Hematopoietic multipotent progenitor cell (in vitro differentiated cells): Measurements from ENCODE around the gene LRTM2. TPM values are rescaled to one million over a fixed set of nuclear protein-coding genes. Genes with fewer than 3 reads are reported as not detected.
A peak's percentile ranks its signal among the peaks of the same experiment; 100 is the strongest.

Experiments
- DNase-seq, 3 donors: peaks; one replicate each; pipeline ENCODE4 v3.0.0-alpha.2; 2011 to 2015; ENCODE audit warnings: low read depth in 2 of 3, low spot score in 2 of 3
- total RNA-seq: library from RNA; depleted of rRNA; stranded (reverse); fragments of >200 nt; gene quantifications from one replicate; pipeline ENCODE4 v1.2.3, GENCODE V29; 2012

LRTM2 gene
- total RNA-seq, 1 donor: under 0.01 TPM

DNA sequence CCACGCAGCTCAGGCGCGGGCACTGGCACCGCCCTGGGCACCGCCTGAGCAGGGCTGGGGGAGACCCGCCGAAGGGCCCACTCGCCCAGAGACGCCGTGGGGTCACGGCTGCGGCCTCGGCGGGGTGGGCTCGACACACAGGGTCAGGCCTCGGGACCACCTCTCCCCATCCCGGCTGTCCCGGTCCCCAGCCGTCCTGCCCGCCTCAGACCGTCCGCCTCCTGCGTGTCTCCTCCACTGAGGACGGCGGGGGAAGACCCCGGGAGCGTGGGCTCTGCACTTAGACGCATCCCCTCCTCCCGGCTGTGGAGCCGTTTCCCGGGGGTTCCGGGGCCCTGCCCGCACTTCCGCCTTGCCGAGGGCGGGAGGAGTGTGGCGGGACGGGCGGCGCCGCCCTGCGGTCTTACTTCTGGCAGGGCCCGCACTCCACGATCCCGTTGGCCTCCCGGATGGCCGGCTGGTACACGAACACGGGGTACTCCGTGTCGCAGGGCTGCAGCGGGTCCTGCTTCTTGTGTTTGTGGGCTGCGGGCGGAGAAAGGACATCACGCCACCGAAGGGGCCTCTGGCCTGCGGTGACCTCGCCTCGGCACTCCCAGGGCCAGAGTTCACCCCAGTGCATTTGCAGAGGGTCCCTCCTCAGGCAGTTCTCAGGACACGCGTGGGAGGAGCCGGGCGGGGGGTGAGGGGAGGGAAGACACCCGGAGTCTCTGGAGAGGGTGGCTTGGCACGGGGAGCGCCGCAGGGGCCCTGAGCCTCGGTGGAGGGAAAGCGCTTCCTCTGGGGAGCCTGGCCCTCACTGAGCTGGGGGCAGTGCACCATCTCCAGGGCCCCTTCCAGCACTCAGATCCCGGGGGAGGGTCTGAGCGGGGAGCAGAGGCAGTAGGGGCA, 23.1 kb upstream of the LRTM2 start:
- DNase-seq: peak; percentile 29 to 40 (median 40)

DNA sequence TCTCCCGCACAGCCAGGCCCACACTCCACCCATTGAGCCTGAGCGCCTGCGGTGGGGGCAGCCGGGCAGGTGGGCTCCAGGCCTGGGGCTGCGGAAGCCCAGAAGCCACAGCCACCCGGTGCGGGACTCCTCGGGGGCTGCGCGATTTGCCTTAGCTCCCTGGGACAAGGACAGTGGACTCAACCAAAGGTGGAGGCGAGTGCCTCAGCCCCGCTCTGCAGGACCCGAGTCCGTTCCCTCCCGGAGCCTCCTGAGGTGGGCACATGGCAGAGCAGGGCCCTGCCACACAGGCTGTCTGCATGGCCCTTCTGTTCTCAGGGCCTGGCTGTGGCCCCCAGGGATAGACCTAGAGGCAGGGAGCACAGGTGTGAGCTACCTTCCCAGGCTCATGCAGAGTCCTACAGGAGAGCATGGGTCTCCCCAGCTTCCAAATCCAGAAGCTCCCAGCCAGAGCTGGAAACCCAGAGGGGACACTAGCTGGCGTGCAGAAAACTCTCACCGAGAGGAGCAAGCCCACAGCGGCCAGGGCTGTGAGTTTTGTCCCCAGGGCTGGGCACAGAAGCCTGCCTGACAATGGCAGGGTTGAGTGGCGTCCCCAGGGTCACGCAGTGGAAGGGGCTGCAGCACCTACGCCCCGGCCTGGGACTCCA, 22.2 kb upstream of the LRTM2 start:
- DNase-seq: no peak

DNA sequence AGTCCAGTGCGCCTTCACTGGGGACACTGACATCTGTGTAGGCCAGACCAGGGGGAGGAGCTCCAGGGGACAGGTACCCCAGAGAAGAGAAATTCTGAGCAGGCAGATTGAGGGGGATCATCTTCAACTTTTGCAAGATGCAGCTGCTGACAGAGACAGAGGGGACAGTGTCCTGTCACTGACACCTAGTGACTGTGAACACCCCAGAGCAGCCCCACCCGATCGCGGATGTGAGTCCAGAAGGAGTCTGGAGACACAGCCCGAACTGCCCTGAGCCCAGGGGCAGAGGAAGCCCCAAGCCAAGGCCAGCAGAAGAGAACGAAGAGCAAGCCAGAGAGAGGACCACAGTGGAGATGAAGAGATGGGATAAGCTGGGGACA, 21.7 kb upstream of the LRTM2 start:
- DNase-seq: no peak

DNA sequence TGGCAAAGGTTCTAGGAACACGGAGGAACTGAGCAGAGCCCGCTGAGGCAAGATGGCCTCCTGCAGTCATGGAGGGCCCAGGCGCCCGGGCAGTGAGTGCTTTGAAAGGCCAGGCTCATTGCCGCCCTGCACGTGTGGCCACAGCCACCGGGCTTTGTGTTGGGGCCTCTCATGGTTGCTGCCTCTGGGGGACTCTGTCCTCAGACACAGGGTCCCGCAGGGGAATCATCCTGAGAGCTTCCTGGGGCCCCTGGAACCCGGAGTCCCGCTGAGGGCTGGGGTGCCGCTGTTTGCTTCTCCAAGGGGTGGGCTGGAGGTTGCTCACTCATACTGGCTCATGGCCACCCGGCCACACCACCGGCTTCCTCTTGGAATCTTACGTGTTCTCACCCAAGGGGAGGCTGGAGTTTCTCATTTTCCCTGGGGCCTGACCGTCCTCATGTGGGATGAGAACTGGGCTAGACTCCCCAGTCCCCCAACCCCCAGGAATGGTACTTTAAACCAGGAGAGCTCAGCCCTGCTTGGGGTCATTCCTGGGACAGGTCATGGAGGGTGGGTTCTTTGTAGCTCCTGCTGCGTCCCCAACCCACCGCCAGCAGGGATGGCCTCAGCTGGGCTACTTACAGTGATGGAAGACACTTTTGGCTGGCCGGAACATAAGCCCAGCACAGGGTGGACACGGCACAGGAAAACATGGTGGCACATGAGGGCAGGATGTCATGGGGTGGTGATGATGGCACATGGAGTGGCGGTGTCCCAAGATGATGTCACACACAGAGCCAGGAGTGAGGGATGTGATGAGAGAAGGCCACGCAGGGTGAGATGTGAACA, 21.1 kb upstream of the LRTM2 start:
- no peak for DNase-seq

DNA sequence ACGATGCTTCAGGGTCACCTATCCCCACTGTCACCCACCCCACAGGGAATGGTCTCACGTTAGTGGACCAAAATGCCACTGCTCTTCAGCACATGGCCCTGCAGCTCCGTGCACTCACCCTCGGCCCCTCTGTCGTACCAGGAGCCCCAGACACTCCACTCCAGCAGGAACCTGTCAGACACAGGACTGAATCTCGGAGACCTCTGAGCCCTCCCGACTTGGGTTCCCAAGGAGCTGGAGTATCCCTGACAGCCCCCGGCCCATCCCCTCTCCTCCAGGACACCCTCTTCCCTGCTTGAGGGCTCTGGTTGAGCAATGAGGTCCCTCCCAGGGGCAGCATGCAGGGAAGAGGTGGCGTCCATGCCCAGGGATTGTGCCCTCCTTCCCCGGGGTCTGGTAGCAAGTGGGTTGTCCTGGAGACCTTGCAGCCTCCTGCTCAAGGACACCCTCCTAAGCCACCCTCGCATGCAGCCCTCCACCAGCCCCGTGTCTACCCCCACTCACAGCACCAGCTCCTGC, 20.4 kb upstream of the LRTM2 start:
- DNase-seq: no peak

DNA sequence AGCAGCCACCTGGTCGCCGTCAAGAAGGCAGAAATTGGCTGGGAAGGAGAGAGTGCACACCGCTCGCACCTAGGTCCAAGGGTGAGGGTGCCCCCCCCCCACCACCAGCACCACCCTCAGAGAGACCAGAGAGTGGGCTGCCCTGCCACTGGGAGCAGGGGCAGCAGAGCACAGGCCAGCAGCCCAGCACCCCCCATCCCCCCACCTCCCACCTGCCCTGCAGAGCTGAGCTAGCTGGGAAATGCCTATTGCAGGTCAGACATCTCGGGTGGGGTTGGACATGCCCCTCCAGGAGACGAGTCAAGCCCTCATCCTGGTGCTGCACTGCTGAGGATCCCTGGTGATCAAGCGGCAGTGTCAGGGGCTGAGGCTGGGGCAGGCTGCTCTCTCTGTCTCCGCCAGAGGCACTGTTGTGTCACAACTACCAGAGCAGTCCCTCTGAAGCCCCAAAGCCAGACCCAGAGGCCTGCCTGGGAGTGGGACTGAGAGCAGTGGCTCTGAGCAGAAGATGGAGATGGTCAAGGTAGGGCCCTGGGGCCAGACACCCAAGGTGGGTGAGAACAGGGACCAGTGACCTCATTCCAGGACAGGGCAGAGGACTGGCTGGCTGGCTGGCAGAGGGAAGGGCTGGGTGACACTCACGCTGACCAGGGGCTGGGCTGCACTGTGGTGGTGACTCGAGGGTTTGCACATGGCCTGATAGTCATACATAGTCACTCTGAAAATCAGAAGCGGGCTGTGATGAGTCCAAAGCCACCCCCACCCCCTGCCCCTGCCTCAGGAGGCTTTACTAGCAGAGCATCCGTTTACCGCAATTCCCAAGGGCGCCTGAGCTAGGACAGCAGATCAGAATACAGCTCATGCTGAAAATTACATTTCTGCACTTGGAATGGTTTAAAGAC, 19.7 kb upstream of the LRTM2 start:
- no peak for DNase-seq

DNA sequence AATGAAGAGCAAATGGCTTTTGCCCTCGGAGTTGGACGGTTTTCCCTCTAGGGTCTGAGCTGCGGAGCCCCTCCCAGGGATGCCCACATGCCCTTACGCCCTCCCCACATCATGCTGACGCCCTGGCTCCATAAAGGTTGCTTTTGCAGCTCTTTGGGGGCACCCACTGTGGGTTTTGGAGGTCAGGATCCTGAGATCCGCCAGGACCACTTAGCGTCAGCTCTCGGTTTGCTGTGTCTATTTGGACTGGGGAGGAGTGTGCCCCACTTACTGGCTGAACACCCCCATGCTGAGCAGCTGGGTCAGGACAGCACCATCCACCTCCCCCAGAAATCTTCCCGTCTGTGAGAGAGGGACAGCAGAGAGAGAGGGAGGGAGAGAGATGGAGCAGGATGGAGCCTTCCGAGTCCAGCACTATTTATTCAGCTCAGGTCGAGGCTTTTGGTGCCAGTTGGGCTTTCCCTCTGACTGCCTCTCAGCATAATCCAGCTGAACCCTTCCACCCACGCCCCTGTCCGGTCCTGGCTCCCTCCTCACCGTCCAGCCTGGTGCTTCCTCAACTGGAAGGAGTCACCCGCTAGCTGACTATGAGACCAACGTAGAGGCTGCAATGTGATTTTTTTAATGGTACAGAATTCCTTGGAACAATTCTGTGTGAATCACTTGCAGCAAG, 18.9 kb upstream of the LRTM2 start:
- no peak for DNase-seq

DNA sequence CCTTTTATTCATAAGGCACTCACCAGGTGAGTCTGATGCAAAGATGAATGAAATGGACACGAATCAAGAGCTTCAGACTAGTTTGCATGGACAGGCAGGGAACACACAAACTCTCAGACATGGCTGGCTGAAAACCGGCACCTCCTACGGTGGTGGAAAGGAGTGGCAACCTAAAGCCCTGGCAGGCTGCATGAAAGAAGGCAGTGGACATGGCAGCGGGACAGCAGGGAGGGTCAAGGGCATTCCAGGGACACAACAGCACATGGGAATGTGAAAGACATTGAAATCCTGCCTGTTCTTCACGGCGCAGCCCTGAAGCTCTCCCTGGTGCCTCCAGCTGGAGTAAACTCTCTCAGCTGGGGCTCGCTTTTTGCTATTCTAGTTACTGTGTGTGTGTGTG, 16.6 kb upstream of the LRTM2 start:
- no peak for DNase-seq

DNA sequence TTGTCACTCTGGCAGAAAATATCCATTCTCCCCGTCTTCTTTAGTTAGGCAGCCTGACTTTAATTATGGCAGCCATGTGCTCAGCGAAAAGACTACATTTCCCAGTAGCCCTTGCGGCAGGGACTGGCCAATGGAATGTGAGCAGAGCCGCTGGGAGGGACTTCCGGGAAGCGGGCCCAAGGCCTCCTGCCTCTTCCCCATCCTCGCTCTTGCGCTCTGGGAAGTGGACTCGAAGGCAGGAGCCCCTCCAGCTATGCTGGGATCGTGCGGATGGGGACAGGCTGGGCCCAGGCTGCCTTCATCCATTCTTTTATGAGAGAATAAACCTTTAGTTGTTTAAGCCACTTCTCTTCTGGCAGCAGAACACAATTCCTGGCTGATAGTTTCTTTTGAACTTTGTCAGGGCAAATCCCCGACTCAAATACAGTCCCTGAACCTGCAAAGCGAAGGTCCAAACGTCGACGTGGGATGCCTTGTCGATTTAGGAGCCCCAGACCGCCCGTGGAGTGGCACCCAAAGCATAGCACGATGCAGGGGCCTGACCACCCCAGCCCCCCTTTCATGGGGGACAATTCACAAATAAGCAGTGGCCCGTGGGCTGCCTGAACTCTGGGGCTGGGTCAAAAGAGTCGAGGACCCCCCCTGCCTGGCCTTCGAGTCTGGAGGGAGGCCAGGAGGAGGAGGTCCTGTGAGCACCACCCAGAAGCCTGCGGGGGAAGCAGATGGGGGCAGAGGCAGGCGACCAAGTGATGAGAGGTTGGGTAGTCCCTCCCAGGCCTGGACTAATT, 15.6 kb upstream of the LRTM2 start:
- peak; percentile 62 to 89 (median 81) for DNase-seq

DNA sequence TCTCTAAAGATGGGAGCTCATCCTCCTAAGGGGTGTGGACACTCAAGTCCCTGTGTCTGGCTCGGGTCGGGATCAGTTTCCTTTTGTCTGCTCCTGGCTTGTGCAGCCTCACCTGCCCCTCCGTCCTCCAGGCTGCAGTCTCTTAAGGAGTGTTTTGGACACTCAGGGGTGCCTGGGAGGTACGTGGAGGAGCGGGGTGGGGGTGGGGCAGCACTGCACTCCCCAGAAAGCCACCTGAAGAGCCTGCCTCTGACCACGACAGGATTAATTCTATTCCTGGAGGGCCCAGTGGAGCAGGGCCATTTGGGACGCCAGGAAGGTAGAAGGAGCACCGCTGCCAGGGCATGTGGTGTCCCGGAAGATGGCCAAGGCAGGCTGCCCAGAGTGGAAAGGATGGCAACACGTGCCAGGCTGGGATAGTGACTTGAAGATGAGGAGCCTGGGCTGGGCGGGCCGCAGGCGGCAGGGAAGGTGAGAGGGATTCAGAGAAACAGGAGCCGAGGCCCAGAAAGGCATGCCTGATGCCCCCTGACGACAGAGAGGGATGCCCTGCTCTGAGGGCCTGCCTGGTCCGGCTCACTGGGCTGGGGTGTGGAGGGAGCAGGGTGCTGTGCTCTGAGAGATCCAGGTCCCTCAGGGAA, 14.8 kb upstream of the LRTM2 start:
- DNase-seq: no peak

DNA sequence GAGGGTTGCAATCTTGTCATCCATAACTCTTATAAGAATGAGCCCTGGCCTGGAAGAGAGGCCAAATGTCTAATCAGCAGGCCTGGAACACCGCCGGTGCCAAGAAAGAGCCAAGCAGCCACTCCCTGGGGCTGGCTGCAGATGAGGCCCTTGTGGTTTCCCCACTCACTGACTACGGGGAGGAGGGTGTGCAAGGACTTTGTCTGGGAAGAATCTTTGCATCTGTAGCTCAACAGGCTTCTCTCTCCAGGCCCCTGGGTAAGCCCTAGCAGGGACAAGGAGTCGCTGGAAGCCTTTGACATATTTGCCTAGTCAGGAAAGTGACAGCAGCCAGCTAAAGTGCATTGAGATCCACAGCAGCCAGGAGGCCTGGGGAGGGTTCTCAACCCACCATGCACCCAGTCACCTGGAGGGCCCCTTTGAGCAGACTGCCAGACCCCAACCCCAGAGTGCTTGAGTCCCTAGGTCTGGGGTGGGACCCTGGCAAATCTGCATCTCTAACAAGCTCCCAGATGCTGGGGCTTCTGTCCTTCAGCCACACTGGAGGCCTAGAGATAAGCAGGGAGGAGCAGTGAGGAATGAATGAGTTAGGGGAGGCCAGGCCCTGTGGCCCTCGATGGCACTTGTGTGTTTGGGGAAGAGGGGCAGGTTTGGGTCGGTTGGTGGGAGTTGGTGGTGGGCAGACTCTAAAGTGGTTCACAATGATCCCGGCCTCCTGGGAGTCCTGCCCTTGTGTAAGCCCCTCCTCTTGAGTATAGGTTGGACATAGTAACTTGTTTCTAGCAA, 13.9 kb upstream of the LRTM2 start:
- no peak for DNase-seq

DNA sequence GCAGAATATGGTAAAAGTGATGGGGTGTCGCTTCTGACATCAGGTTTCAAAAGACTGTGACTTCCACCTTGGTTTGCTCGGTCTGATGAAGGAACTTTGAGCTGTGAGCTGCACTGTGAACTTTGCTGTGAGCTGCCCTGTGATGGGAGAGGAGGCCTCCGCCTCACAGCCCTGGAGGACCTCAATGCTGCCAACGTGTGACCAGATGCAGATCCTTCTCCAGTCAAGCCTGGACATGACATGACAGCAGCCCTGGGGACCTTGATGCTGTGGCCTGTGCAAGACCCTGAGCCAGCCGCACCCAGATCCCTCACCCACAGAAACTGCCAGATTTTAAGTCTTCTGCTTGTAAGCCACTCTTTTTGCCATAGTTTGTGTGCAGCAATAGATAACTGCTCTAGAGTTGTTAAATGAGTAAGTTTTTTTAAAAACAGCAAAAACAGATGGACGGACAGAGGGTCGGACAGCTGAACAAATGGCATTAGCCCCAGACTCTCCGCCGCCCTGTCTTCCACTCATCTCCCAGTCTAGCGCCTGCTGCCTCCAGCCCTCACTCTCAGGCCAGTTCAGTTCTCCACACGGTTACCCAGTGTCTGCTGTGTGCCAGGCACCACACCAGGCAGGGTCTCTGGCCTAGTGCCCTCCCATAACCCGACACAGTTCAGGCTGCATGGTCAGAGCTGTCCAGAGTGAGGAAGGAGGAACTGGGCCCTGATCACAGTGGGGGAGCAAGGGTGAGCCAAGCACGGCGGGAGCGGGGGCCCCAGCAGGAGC, 13.1 kb upstream of the LRTM2 start:
- no peak for DNase-seq

DNA sequence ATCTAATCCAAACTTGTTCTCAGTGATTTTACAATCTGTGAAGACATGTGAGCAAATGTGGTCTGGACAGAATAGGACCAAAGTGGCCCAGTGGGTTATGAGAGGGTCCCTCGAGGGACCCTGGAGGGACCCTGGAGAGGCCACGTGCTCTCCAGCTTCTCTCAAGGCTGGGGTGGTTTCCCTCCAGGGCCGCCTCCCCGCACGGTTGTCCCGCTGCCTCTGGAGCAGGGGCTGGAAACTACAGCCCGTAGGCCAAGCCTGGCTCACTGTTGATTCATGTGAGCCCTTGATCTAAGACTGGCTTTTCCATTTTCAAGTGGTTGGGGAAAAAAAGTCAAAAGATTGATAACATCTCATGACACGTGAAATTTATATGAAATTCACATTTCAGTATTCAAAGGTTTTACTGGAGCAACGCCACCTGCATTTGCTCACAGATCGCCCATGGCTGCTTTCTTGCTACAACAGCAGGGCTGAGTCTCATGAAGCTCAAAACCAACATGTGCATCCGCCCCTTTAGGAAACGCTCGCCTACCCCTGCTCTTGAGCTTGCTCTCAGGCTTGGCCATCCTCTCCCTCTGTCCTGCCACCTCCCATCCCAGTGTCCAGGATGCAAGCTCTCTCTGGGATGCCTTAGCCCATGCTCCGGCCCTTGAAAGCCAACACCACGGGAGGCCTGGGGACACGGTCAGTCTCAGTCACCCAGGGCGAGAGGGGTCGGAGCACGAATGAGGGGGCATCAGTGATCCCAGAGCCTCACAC, 12.1 kb upstream of the LRTM2 start:
- DNase-seq: no peak

DNA sequence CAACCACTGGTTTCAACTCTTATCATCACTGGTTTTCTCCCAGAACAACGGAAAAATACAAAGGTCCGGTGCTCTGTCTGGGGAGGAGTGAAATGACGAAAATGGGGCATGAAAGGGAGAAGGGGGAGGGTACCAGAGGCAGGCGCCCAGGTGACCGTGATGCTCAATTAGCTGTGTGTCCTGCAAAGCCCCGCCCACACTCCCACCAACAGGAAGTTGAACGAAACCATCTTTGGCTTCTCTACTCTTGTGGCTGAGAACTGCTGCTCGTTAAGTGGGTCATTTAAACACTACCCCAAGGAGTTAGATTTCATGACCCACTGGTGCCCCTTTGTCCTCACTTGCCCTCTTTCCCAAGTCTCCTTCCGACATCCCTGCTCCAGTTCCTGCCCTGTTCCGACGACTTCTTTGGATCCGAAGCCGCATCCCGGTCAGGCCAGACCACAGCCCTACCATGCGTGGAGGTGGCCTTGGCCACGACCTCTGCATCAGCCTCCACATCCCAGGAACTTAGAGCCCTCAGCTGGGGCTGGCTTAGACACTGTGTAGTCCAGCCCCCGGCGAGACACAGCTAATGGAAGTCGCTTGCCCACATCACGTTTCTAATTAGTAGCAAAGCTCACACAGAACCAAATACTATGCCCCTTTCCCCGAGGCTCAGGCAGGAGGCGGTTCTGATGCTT, 11.4 kb upstream of the LRTM2 start:
- no peak for DNase-seq

DNA sequence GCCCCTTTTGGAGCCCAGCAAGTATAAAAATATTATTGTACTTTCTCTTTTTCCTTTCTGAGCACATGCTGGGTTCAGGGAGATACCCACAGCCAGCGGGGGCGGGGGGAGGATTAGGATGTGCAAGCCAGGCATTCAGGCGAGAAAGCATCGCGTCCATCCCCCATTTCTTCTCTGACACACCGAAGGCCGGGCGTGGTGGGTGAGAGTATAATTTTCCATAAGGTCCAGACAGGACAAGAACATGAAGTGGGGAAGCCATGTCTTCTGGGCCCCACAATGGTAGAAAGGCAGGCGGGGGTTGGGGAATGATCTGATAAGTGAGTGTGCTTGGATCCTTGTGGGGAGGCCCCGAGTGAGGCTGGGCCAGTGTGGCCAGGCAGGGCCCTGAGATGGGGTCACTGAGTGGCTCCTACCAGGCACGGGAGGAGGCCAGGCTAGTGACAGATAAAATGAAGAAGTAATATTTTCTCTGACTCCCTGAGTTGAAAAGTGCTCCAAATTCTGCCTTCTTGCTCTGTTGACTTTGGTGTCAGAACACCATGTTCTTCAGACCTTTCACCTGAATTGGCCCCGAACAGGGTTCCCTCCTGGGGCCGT, 10.7 kb upstream of the LRTM2 start:
- DNase-seq: no peak
